ENCODE data around the gene WRNIP1.

The WRNIP1 gene

DNA sequence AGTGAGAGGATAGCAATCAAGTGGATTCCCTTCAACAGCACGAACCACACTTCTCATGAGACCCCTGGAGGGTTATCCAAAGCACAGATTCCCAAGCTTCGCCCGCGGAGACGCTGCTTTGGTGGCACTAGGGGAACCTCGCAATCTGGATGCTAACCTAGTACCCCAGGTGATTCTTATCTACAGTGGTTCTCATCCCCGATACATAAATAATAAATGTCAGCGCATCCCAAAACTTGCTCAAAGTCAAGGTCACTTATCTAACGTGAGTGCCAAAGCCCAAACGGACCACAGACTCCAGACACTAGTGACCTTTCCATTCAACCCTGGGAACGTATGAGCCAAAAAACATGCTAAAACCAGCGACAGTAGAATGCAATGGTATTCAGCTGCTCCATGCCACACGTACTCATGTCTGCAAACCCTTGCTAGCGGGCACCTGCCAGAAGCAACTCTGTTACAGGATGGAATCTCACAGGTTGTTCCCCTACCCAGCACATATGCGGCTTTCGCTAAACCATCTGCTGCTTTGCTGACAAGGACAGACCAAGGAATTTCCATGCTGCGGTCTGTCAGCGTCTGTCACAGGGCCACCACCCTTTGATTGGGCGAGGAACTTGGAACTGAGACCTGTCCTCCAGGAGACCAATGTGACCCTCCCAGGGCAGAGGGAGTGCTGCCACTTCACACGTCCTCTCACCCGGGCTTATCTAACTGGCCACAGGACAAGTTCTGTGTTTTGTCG, 31.3 kb upstream of the WRNIP1 start:
- ATAC-seq, result no peak
- TF ChIP-seq SNAI2 (CRISPR knock-in tag; IDR thresholded peaks at IDR 0.05), result no peak
- TF ChIP-seq BACH2 (CRISPR knock-in tag; IDR thresholded peaks at IDR 0.05; ENCODE audit: borderline replicate concordance), result no peak
- TF ChIP-seq, protein P1, sequence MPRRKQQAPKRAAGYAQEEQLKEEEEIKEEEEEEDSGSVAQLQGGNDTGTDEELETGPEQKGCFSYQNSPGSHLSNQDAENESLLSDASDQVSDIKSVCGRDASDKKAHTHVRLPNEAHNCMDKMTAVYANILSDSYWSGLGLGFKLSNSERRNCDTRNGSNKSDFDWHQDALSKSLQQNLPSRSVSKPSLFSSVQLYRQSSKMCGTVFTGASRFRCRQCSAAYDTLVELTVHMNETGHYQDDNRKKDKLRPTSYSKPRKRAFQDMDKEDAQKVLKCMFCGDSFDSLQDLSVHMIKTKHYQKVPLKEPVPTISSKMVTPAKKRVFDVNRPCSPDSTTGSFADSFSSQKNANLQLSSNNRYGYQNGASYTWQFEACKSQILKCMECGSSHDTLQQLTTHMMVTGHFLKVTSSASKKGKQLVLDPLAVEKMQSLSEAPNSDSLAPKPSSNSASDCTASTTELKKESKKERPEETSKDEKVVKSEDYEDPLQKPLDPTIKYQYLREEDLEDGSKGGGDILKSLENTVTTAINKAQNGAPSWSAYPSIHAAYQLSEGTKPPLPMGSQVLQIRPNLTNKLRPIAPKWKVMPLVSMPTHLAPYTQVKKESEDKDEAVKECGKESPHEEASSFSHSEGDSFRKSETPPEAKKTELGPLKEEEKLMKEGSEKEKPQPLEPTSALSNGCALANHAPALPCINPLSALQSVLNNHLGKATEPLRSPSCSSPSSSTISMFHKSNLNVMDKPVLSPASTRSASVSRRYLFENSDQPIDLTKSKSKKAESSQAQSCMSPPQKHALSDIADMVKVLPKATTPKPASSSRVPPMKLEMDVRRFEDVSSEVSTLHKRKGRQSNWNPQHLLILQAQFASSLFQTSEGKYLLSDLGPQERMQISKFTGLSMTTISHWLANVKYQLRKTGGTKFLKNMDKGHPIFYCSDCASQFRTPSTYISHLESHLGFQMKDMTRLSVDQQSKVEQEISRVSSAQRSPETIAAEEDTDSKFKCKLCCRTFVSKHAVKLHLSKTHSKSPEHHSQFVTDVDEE (CRISPR knock-in tag; IDR thresholded peaks at IDR 0.05), result no peak
- no peak for TF ChIP-seq CSDC2 (CRISPR knock-in tag; IDR thresholded peaks at IDR 0.05)
- no peak for TF ChIP-seq GLIS3 (CRISPR knock-in tag; IDR thresholded peaks at IDR 0.05)
- no peak for TF ChIP-seq ZNF565 (CRISPR knock-in tag; conservative IDR thresholded peaks at IDR 0.05; ENCODE audit: low read depth)
- TF ChIP-seq ZFP30 (CRISPR knock-in tag; IDR thresholded peaks at IDR 0.05), result no peak
- no peak for TF ChIP-seq POU6F1 (CRISPR knock-in tag; IDR thresholded peaks at IDR 0.05; ENCODE audit: borderline replicate concordance, low read depth)
- no peak for TF ChIP-seq TOX (CRISPR knock-in tag; IDR thresholded peaks at IDR 0.05; ENCODE audit: borderline replicate concordance)
- no peak for TF ChIP-seq ZNF8 (CRISPR knock-in tag; IDR thresholded peaks at IDR 0.05)
- no peak for TF ChIP-seq ESRRG (CRISPR knock-in tag; IDR thresholded peaks at IDR 0.05)
- TF ChIP-seq ARNTL (CRISPR knock-in tag; IDR thresholded peaks at IDR 0.05; ENCODE audit: borderline replicate concordance, low read depth), result no peak
- TF ChIP-seq ISL1 (CRISPR knock-in tag; IDR thresholded peaks at IDR 0.05), result no peak
- TF ChIP-seq, protein P2, sequence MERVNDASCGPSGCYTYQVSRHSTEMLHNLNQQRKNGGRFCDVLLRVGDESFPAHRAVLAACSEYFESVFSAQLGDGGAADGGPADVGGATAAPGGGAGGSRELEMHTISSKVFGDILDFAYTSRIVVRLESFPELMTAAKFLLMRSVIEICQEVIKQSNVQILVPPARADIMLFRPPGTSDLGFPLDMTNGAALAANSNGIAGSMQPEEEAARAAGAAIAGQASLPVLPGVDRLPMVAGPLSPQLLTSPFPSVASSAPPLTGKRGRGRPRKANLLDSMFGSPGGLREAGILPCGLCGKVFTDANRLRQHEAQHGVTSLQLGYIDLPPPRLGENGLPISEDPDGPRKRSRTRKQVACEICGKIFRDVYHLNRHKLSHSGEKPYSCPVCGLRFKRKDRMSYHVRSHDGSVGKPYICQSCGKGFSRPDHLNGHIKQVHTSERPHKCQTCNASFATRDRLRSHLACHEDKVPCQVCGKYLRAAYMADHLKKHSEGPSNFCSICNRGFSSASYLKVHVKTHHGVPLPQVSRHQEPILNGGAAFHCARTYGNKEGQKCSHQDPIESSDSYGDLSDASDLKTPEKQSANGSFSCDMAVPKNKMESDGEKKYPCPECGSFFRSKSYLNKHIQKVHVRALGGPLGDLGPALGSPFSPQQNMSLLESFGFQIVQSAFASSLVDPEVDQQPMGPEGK (CRISPR knock-in tag; IDR thresholded peaks at IDR 0.05; ENCODE audit: borderline replicate concordance), result no peak
- TF ChIP-seq CSRNP3 (CRISPR knock-in tag; IDR thresholded peaks at IDR 0.05), result no peak

- no peak for TF ChIP-seq ZC3H10 (CRISPR knock-in tag; IDR thresholded peaks at IDR 0.05)
- TF ChIP-seq TOX (CRISPR knock-in tag; IDR thresholded peaks at IDR 0.05; ENCODE audit: borderline replicate concordance), result no peak
- no peak for TF ChIP-seq BACH2 (CRISPR knock-in tag; IDR thresholded peaks at IDR 0.05; ENCODE audit: borderline replicate concordance)
- TF ChIP-seq PPARA (CRISPR knock-in tag; IDR thresholded peaks at IDR 0.05; ENCODE audit: borderline replicate concordance), result no peak
- TF ChIP-seq ZNF70 (CRISPR knock-in tag; IDR thresholded peaks at IDR 0.05), result no peak
- no peak for TF ChIP-seq POU6F1 (CRISPR knock-in tag; IDR thresholded peaks at IDR 0.05; ENCODE audit: borderline replicate concordance, low read depth)
- TF ChIP-seq CREB5 (CRISPR knock-in tag; IDR thresholded peaks at IDR 0.05; ENCODE audit: low read depth), result no peak
- TF ChIP-seq CSRNP3 (CRISPR knock-in tag; IDR thresholded peaks at IDR 0.05), result no peak
- no peak for TF ChIP-seq ESRRG (CRISPR knock-in tag; IDR thresholded peaks at IDR 0.05)
- no peak for ATAC-seq
Observed at GRCh38 chr6:2734488-2735166, 30.6 kb upstream of the WRNIP1 start.
